Right atrium auricular region (tissue), 2 donors: ENCODE measurements around the gene NAV3. TPM values are rescaled to one million over a fixed set of nuclear protein-coding genes. Genes with fewer than 3 reads are reported as not detected.

Source experiments
- DNase-seq: peaks from one replicate; pipeline ENCODE4 v3.0.0-alpha.2; 2019; ENCODE audit warnings: low spot score
- H3K27ac ChIP-seq, 2 donors: fragments of 200-600 bp; sonication (generic); 1 replicate in 1 of 2; 2 replicates in 1 of 2; pipeline ENCODE4 v1.5.1; 2016 to 2019
- H3K27me3 ChIP-seq, 2 donors: fragments of 200-600 bp; sonication (generic); one replicate each; pipeline versions ENCODE4 v1.5.1 to v1.6.0; 2017 to 2019
- H3K36me3 ChIP-seq: fragments of 200-600 bp; sonication (generic); one replicate; pipeline ENCODE4 v1.5.1; 2016
- H3K4me1 ChIP-seq, 2 donors: fragments of 200-600 bp; sonication (generic); one replicate each; pipeline versions ENCODE4 v1.5.1 to v1.6.0; 2017 to 2019
- H3K4me3 ChIP-seq, 2 donors: fragments of 200-600 bp; sonication (generic); 1 replicate in 1 of 2; 2 replicates in 1 of 2; pipeline ENCODE4 v1.5.1; 2017 to 2019; ENCODE audit warnings: mild to moderate bottlenecking in 1 of 2, moderate library complexity in 1 of 2
- H3K9me3 ChIP-seq, 2 donors: fragments of 200-600 bp; sonication (generic); one replicate each; pipeline ENCODE4 v1.5.1; 2019
- CTCF ChIP-seq, 2 donors: fragments of 200-600 bp; sonication (generic); IDR thresholded peaks; one replicate each; pipeline ENCODE4 v1.5.1; 2019; ENCODE audit warnings: antibody characterized with exemption in 2 of 2
- total RNA-seq, 2 donors: library from RNA; depleted of rRNA; stranded (reverse); fragments of >200 nt; gene quantifications; one replicate each; pipeline ENCODE4 v1.1.0, GENCODE V29; 2016

The NAV3 gene
- total RNA-seq, 2 donors from 2014 or later, result 4.4 to 5.1 TPM

- no peak for DNase-seq
- H3K4me3 ChIP-seq, result no peak overlapping the region
- H3K36me3 ChIP-seq, result no peaks in the 10 kb centered on the region
- no peak overlapping the region for H3K27ac ChIP-seq
- no peaks in the 10 kb centered on the region for H3K4me1 ChIP-seq
- no peaks in the 10 kb centered on the region for H3K9me3 ChIP-seq
- TF ChIP-seq CTCF (IDR thresholded peaks at IDR 0.05), result no peak
- no peaks in the 10 kb centered on the region for H3K27me3 ChIP-seq
Observed at GRCh38 chr12:77992760-77993159, 162.1 kb downstream of the NAV3 start.

GRCh38 chr12:77993658-77994057, 163.0 kb downstream of the NAV3 start:
- TF ChIP-seq CTCF (IDR thresholded peaks at IDR 0.05), result no peak
- Histone ChIP-seq H3K27me3 (no peaks in the 10 kb centered on the region), H3K4me3 (no peak overlapping the region), H3K36me3 (no peaks in the 10 kb centered on the region), H3K27ac (no peak overlapping the region), H3K9me3 (no peaks in the 10 kb centered on the region), H3K4me1 (no peaks in the 10 kb centered on the region)
- no peak for DNase-seq

DNA sequence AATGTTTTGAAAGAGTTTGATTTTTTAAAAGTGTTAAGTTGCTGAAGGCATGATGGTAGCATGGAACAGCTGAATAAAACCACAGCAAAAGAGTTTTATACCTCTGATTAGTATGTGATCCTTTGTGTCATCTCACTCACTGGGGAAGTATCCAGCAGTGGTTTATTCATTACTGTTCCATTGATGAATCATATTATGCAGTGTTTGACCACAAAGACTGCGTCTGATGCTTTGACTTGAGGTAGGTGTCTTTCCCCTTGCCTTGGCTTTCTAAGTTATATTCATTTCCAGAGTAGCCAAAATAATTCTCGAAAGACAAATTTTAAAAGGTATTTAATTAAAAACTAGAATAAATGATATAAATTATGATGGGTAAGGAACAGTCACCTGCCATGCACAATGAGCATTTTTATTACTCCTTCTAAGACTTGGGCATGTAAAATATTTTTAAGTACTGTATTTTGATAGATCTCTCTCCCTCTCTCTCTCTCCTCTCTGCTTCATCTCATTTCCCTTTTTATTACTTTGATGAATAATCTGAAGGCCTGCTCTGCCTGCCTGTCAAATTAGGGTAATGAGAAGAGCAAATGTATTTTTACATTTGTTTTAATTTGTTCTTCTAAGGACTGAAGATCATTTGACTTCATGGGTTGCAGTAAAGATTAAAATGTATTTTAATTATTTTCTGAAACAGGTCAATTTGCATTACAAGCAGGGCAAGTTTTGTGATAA, 164.9 kb downstream of the NAV3 start:
- DNase-seq, result no peak
- Histone ChIP-seq H3K36me3 (no peaks in the 10 kb centered on the region), H3K4me1 (no peaks in the 10 kb centered on the region), H3K9me3 (no peaks in the 10 kb centered on the region), H3K4me3 (no peak overlapping the region), H3K27me3 (no peaks in the 10 kb centered on the region), H3K27ac (no peak overlapping the region)
- TF ChIP-seq CTCF (IDR thresholded peaks at IDR 0.05), result no peak

DNA sequence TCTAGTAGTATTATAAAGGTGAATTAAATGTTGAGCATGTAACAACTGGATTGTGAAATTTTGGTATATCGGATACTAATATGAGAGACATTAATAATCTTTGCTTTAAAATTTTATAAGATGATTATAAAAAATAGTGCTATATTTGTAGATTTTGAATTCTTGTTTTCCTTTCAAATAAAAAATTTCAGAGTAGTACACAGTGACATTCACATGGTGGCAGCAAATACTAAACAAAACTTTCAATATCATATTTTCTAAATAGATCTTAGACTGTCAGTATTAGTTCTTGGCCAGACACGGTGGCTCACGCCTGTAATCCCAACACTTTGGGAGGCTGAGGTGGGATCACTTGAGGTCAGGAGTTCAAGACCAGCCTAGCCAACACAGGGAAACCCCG, 166.0 kb downstream of the NAV3 start:
- no peak overlapping the region for H3K4me3 ChIP-seq
- no peaks in the 10 kb centered on the region for H3K36me3 ChIP-seq
- H3K27ac ChIP-seq, result no peak overlapping the region
- TF ChIP-seq CTCF (IDR thresholded peaks at IDR 0.05), result no peak
- H3K9me3 ChIP-seq, result no peaks in the 10 kb centered on the region
- no peak for DNase-seq
- H3K4me1 ChIP-seq, result no peaks in the 10 kb centered on the region
- no peaks in the 10 kb centered on the region for H3K27me3 ChIP-seq

DNA sequence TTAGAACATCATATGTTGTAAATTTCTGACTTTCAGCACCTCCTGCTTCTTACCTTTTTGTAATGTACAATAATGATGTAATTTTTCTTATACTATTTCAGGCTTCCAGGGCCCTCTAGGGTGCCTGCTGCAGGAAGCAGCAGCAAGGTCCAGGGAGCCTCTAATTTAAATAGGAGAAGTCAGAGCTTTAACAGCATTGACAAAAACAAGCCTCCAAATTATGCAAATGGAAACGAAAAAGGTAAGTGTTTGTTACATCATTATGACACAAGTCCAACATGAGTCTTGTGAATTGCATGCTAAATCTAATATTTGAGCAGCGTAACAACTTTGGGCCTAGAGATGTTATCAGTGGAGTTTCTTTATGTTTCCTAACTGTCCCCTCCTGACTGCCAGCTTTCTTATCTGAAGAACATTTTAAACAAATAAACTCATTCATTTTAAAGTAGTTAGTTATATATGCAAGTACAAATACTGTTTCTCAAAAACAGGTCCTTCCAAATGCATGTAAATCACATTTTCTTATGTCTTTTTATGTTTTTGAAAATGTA, 167.6 kb downstream of the NAV3 start:
- Histone ChIP-seq H3K4me1 (no peaks in the 10 kb centered on the region), H3K4me3 (no peak overlapping the region), H3K9me3 (no peaks in the 10 kb centered on the region), H3K27me3 (no peaks in the 10 kb centered on the region), H3K36me3 (no peaks in the 10 kb centered on the region), H3K27ac (no peak overlapping the region)
- DNase-seq, result no peak
- TF ChIP-seq CTCF (IDR thresholded peaks at IDR 0.05), result no peak
